ENCODE results near the gene LRRC43. TPM values are rescaled to one million over a fixed set of nuclear protein-coding genes. Genes with fewer than 3 reads are reported as not detected.

Gene LRRC43
- polyA plus RNA-seq, 6 donors from 2014 or later, result not detected

DNA sequence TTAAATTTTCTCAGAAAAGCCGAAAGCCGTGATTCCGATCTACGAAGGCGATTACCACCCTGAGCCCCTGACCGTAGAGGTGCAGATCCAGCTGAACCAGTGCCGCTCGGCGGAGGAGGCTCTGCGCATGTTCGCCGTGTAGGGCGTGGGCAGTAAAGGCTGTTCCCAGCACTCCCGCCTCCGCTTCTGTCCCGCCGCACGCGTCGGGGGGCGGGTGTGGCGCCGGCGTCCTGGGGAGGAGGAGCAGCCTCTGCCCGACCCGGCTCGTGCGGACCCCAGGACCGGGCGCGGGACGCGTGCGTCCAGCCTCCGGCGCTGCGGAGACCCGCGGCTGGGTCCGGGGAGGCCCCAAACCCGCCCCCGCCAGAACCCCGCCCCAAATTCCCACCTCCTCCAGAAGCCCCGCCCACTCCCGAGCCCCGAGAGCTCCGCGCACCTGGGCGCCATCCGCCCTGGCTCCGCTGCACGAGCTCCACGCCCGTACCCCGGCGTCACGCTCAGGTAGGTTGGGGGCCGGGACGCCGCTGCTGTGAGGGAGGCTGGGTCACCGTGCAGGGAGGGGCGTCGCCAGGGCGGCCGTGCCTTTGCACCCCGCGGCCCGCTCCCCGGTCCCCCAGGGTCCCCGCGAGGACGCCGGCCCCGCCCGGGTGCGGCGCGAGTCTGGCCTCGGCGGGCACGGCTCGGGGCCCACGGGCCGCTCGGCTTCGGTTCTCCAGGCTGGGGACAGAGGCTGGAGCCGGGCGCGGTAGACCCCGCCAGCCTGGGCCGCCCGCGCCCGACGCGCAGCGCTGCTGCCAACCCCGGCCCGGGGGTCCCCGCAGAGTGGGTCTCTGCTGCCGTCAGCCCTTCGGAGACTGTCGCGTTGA is 20.6 kb downstream of the LRRC43 start, which contains the start of gene B3GNT4:
Gene B3GNT4, plus strand, starts transcription at position 409 of the 866 bp plus-strand sequence. CDS start 910 bp downstream, outside the sequence.
- Mint-ChIP-seq H3K27ac (peak within 1 kb of the TSS in 1 of 6 donors; percentile 32), H3K9me3 (no peaks in the 10 kb centered on the region), H3K4me3 (peak within 1 kb of the TSS; percentile 77 to 89 (median 82)), H3K36me3 (peaks cover 6 to 7% of the 10 kb centered on the region in 2 donors), H3K27me3 (peaks cover 9 to 41% (median 41%) of the 10 kb centered on the region in 3 donors), H3K4me1 (peaks cover 9 to 23% (median 17%) of the 10 kb centered on the region in 3 donors)
- peak; percentile 41 for DNase-seq
- peak; percentile 55 to 57 for ATAC-seq (ENCODE audit: low read depth in 2 of 2)

DNA sequence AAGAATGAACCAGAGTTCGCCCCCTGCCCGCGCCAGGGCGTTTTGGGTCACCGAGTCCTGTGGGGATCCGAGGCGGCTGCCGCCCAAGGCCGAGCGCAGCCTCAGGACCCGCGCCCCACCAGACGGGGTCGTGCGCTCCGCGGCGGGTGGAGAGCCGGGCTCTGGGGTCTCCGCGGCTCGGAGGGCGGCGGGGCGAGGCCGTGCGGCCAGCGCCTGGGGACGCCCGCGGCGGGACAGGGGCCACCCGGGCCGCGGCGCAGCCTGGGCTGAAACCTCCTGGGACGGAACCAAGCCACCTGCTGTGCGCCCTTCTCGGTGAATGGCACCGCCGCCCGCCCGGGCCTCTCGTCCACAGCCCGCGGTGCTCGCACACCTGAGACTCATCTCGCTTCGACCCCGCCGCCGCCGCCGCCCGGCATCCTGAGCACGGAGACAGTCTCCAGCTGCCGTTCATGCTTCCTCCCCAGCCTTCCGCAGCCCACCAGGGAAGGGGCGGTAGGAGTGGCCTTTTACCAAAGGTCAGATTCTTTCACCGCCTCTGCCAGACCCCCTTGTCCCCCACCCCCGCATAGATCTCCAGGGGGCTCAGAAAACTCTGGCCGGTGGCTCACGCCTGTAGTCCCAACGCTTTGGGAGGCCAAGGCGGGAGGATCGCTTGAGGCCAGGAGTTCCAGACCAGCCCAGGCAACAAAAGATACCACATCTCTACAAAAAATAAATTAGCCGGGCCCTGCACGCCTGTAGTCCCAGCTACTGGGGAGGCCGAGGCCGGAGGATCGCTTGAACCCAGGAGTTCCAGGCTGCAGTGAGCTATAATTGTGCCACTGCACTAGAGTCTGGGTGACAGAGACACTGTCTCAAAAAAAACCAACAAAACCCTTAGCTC is 21.5 kb downstream of the LRRC43 start:
- Mint-ChIP-seq H3K4me3 (peak overlapping the region; percentile 37 to 87 (median 73)), H3K9me3 (no peaks in the 10 kb centered on the region), H3K4me1 (peaks cover 9 to 23% (median 17%) of the 10 kb centered on the region in 3 donors), H3K27me3 (peaks cover 9 to 40% (median 39%) of the 10 kb centered on the region in 3 donors), H3K27ac (peak overlapping the region in 3 of 6 donors; percentile 29 to 66 (median 32)), H3K36me3 (peaks cover 9 to 11% of the 10 kb centered on the region in 2 donors)
- no peak for DNase-seq
- ATAC-seq (ENCODE audit: low read depth in 2 of 2), result peak; percentile 44 to 48

DNA sequence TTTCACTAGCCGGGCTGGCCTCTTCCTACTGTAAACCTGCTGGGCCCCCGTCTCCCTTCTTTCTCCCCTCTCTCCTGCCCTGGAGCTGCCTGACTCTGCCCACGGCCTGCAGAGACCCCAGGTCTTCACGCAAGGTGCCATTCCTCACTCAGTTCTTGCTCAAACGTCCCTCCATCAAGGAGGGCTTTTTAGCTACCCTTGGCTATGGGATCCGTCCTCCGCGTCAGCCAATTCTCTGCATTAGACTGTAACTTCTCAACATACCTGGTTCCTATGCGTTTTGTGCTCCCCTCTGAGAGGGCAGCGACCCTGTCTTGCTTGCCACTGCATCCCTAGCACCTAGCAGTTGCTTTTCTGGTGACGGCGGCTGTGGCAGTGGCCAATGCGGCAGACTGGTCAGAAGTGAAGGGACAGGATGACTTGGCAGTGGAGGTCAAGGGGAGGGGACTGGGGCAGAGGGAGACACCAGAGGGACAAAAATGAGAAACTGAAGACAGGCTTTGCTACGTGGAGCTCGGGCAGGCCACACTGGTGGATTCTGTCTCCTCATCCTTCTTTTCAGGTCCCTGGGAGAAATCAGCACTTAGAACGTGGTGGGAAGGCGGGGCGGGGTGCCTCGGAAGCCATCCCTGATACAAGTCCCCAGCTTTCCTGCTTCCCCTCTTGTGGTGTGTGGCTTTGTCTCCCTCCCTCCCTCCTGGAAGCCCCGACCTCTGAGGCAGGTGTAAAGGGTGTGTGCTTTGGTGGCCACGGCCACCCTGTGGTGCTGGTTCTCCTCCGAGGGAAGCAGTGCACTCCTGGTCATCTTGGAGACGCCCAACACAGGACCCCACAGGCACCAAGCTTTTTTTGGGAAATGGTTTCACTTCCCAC is 22.4 kb downstream of the LRRC43 start:
- no peaks in the 10 kb centered on the region for H3K9me3 Mint-ChIP-seq
- H3K4me1 Mint-ChIP-seq, result peaks cover 9 to 23% (median 17%) of the 10 kb centered on the region in 3 donors
- peaks cover 11 to 13% of the 10 kb centered on the region in 2 donors for H3K36me3 Mint-ChIP-seq
- H3K4me3 Mint-ChIP-seq, result peak overlapping the region in 7 of 8 donors; percentile 50 to 87 (median 72)
- DNase-seq, result no peak
- H3K27me3 Mint-ChIP-seq, result peaks cover 9 to 32% (median 30%) of the 10 kb centered on the region in 3 donors
- peak overlapping the region in 3 of 6 donors; percentile 29 to 72 (median 57) for H3K27ac Mint-ChIP-seq
- no peak for ATAC-seq (ENCODE audit: low read depth in 2 of 2)

DNA sequence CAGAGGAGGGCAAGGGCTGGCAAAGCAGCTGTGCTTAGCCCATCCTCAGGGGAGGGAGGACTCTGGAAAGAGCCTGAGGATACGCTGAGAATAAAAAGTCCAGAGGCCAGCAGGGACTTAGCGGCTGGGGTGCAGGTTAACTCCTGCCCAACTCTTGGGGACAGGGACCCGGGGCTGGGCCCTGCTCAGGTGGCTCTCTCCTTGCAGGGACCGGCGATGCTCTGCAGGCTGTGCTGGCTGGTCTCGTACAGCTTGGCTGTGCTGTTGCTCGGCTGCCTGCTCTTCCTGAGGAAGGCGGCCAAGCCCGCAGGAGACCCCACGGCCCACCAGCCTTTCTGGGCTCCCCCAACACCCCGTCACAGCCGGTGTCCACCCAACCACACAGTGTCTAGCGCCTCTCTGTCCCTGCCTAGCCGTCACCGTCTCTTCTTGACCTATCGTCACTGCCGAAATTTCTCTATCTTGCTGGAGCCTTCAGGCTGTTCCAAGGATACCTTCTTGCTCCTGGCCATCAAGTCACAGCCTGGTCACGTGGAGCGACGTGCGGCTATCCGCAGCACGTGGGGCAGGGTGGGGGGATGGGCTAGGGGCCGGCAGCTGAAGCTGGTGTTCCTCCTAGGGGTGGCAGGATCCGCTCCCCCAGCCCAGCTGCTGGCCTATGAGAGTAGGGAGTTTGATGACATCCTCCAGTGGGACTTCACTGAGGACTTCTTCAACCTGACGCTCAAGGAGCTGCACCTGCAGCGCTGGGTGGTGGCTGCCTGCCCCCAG is 23.4 kb downstream of the LRRC43 start:
- H3K27me3 Mint-ChIP-seq, result peaks cover 9 to 22% (median 20%) of the 10 kb centered on the region in 3 donors
- peaks cover 9 to 23% (median 17%) of the 10 kb centered on the region in 3 donors for H3K4me1 Mint-ChIP-seq
- H3K4me3 Mint-ChIP-seq, result peak overlapping the region in 2 of 8 donors; percentile 34 to 72
- H3K9me3 Mint-ChIP-seq, result no peaks in the 10 kb centered on the region
- DNase-seq (no peak), ATAC-seq (ENCODE audit: low read depth in 2 of 2) (no peak)
- H3K36me3 Mint-ChIP-seq, result peaks cover 11 to 13% of the 10 kb centered on the region in 2 donors
- H3K27ac Mint-ChIP-seq, result peak overlapping the region in 3 of 6 donors; percentile 39 to 74 (median 69)

DNA sequence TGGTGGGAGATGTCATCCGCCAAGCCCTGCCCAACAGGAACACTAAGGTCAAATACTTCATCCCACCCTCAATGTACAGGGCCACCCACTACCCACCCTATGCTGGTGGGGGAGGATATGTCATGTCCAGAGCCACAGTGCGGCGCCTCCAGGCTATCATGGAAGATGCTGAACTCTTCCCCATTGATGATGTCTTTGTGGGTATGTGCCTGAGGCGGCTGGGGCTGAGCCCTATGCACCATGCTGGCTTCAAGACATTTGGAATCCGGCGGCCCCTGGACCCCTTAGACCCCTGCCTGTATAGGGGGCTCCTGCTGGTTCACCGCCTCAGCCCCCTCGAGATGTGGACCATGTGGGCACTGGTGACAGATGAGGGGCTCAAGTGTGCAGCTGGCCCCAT is 24.1 kb downstream of the LRRC43 start:
- Mint-ChIP-seq H3K4me1 (peaks cover 9 to 23% (median 17%) of the 10 kb centered on the region in 3 donors), H3K27me3 (peaks cover 9 to 19% (median 16%) of the 10 kb centered on the region in 3 donors)

DNA sequence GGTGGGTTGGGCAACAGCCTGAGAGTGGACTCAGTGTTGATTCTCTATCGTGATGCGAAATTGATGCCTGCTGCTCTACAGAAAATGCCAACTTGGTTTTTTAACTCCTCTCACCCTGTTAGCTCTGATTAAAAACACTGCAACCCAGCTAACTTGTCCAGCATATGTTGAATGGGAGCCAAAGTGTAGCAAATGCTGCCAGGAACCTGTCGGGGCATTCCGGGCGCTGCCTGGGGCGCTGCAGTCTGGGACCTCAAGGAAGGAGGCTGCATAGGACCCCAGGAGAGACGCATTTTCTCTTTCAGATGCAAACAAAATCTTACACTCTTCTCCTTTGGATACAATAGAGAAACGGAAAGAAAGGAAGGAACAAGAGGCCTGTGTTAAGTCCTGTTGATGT is 24.5 kb downstream of the LRRC43 start:
- Mint-ChIP-seq H3K27me3 (peaks cover 9 to 19% (median 16%) of the 10 kb centered on the region in 3 donors), H3K27ac (peak overlapping the region in 2 of 6 donors; percentile 24 to 26), H3K36me3 (peaks cover 11 to 17% of the 10 kb centered on the region in 2 donors), H3K9me3 (no peaks in the 10 kb centered on the region), H3K4me3 (no peak overlapping the region), H3K4me1 (peaks cover 9 to 23% (median 17%) of the 10 kb centered on the region in 3 donors)
- DNase-seq (no peak), ATAC-seq (ENCODE audit: low read depth in 2 of 2) (no peak)

More for the DNA sequence above, 24.1 kb downstream of the LRRC43 start:
- ATAC-seq (ENCODE audit: low read depth in 2 of 2), result no peak
- Mint-ChIP-seq H3K9me3 (no peaks in the 10 kb centered on the region), H3K27ac (peak overlapping the region in 1 of 6 donors; percentile 24), H3K36me3 (peaks cover 11 to 13% of the 10 kb centered on the region in 2 donors), H3K4me3 (peak overlapping the region in 2 of 8 donors; percentile 6 to 34)
- no peak for DNase-seq

DNA sequence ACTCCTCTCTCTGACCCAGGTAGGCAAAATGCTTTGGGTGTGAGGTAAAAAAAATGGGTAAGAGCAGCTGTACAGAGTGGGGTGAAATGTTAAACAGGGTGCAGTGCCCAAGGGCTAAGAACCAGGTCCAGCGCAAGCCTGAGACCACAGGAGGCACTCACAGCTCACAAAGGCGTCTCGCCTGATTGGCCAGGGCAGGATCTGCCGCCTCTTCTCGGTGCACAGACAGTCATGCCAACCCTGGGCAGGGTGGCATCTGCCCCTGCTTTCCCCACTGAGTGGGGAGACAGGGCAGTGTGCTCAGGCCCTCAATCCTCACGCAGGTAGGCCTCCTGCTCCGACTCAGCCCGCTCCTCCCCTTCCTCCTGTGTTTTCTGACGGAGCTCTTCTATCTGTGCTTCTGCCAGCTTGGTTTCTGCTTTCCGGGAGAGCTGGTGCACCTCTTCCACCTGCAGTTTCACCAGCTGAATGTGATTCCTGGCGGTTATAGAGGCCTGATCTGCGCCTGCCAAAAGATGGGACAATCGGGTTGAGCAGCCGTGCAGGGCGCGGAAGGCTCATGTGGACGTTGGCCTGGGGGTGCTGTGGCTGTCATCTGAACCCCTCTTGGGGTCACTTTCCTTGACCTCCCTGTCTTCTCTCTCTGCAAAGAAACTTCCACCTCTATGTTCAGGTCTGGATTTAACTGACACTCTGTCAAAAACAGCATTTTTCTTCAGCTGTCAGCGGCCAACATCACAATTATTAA is 25.3 kb downstream of the LRRC43 start:
- no peaks in the 10 kb centered on the region for H3K9me3 Mint-ChIP-seq
- peaks cover 7 to 15% (median 11%) of the 10 kb centered on the region in 3 donors for H3K4me1 Mint-ChIP-seq
- peak overlapping the region in 1 of 8 donors; percentile 6 for H3K4me3 Mint-ChIP-seq

DNA sequence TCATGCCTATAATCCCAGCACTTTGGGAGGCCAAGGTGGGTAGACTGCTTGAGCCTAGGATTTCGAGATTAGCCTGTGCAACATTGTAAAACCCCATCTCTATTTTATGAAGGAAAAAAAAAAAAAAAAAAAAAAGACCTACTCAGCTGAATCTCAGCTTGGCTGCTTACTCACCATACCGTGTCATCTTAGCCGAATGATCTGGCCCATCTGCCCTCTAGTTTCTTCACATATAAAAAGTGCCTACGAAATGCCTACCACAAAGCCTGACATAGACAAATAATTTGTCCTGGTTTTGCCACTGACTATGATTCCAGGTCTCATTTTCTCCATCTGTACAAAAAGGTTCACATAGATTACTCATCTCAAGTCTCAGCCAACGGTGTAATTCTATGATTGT is 32.8 kb downstream of the LRRC43 start:
- ATAC-seq (ENCODE audit: low read depth in 2 of 2), result no peak
- H3K27me3 Mint-ChIP-seq, result no peaks in the 10 kb centered on the region
- DNase-seq, result no peak
- H3K27ac Mint-ChIP-seq, result no peak overlapping the region
- H3K4me1 Mint-ChIP-seq, result peaks cover 0 to 7% (median 5%) of the 10 kb centered on the region in 3 donors
- peaks cover 14 to 21% of the 10 kb centered on the region in 2 donors for H3K36me3 Mint-ChIP-seq
- H3K4me3 Mint-ChIP-seq, result no peak overlapping the region
- H3K9me3 Mint-ChIP-seq, result no peaks in the 10 kb centered on the region

More for the DNA sequence above, 25.3 kb downstream of the LRRC43 start:
- DNase-seq, result no peak
- peaks cover 13 to 18% of the 10 kb centered on the region in 2 donors for H3K36me3 Mint-ChIP-seq
- peaks cover 9 to 11% (median 11%) of the 10 kb centered on the region in 3 donors for H3K27me3 Mint-ChIP-seq
- H3K27ac Mint-ChIP-seq, result peak overlapping the region in 1 of 6 donors; percentile 78
- ATAC-seq (ENCODE audit: low read depth in 2 of 2), result no peak

DNA sequence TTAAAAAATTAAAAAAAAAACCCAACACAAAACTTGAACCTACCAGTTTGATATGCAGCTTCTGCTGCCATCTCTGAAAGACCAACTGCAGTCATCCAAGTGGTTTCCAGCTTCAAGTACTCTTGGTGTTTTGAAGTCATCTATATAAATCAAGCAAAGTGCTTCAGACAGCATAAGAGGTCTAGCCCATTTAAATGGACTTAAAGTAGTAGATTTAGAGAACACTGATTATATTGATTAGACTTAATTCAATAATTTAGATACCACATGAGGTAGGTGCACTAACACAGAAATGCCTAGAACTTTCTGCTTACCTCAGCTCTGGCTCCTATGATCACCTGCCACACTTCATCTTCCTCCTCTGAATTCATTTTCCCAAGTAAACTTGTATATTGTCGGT is 33.5 kb downstream of the LRRC43 start:
- DNase-seq (no peak), ATAC-seq (ENCODE audit: low read depth in 2 of 2) (no peak)
- no peaks in the 10 kb centered on the region for H3K27me3 Mint-ChIP-seq
- no peak overlapping the region for H3K4me3 Mint-ChIP-seq
- no peak overlapping the region for H3K27ac Mint-ChIP-seq
- H3K4me1 Mint-ChIP-seq, result peaks cover 3 to 8% (median 7%) of the 10 kb centered on the region in 3 donors
- H3K36me3 Mint-ChIP-seq, result peaks cover 14 to 21% of the 10 kb centered on the region in 2 donors
- H3K9me3 Mint-ChIP-seq, result no peaks in the 10 kb centered on the region

DNA sequence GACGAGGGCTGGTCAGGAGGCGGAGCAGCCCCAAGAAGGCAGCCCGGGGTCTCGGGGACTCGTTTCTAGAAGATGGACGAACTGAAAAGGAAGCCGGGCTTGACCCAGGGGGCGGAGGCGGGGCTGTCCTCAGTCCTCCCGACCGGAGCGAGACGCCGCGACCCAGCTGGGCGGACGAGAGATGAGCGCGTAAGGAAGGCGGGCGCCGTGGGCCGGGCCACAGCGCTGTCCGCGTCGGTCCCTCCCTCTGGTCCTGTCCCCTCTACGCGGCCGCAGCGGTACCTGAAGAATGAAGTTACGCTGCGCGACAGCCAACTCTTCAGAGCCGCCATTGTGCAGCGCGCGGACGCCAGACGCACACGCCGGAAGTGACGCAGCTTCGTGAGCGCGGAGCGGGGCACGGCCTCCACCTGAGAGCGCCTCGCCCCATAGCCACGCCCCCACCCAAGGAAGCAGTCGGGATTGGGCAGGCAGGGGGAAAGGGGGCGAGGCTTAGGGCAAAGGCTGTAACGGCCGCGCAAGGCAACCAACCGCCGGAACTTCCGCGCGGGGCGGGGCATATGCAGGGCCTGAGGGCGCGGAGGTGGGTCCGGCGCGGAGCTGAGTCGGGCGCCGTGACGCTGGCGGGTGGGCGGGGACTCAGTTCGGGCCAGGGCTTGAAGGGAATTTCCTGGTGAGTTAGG is 42.9 kb downstream of the LRRC43 start, which contains the start of gene DIABLO:
Gene DIABLO, minus strand, starts transcription at position 370 of the 683 bp plus-strand sequence. Its CDS starts 38 bp downstream, at position 332.
- Mint-ChIP-seq H3K4me3 (peak within 1 kb of the TSS; percentile 88 to 96 (median 94)), H3K9me3 (no peaks in the 10 kb centered on the region), H3K27me3 (no peaks in the 10 kb centered on the region), H3K36me3 (peaks cover 0 to 5% of the 10 kb centered on the region in 2 donors), H3K4me1 (peaks cover 17 to 30% (median 29%) of the 10 kb centered on the region in 3 donors), H3K27ac (peak within 1 kb of the TSS; percentile 96 to 98 (median 98))
- ATAC-seq (ENCODE audit: low read depth in 2 of 2), result peak; percentile 86 to 87
- DNase-seq, result peak; percentile 100
